HepG2 (cell line): ENCODE results near the gene SPATA13. TPM values are rescaled to one million over a fixed set of nuclear protein-coding genes. Genes with fewer than 3 reads are reported as not detected.
A peak's percentile ranks its signal among the peaks of the same experiment; 100 is the strongest.

Source experiments
- BHLHE40 ChIP-seq: IDR thresholded peaks from 2 replicates; pipeline ENCODE4 v1.6.1; 2011; ENCODE audit warnings: low read length, improper control_type of control experiment
- CBX5 ChIP-seq: sonication (generic); formaldehyde crosslinking; IDR thresholded peaks from 2 replicates; pipeline ENCODE4 v1.4.0; 2020; ENCODE audit warnings: missing genetic modification reagents, borderline replicate concordance
- ELF1 ChIP-seq: sonication (generic); formaldehyde crosslinking; IDR thresholded peaks from 2 replicates; pipeline ENCODE4 v1.4.0; 2020; ENCODE audit warnings: missing genetic modification reagents
- FOXK1 ChIP-seq: sonication (generic); formaldehyde crosslinking; IDR thresholded peaks from 2 replicates; pipeline ENCODE4 v1.4.0; 2020; ENCODE audit warnings: low read depth, missing genetic modification reagents, borderline replicate concordance
- JUN ChIP-seq: sonication (generic); formaldehyde crosslinking; IDR thresholded peaks from 2 replicates; pipeline ENCODE4 v1.4.0; 2020; ENCODE audit warnings: mild to moderate bottlenecking, missing genetic modification reagents
- KAT7 ChIP-seq: IDR thresholded peaks from 2 replicates; pipeline ENCODE4 v1.6.1; 2018; ENCODE audit warnings: borderline replicate concordance, missing compliant biosample characterization
- NFIB ChIP-seq: sonication (generic); formaldehyde crosslinking; IDR thresholded peaks from 2 replicates; pipeline ENCODE4 v1.9.0; 2021; ENCODE audit warnings: missing genetic modification reagents, mild to moderate bottlenecking, borderline replicate concordance
- POLR2AphosphoS2 ChIP-seq: IDR thresholded peaks from 2 replicates; pipeline ENCODE4 v1.6.1; 2011; ENCODE audit warnings: low read depth, low read length, improper control_type of control experiment
- PPARG ChIP-seq: conservative IDR thresholded peaks from 2 replicates; pipeline ENCODE4 v1.6.1; 2016; ENCODE audit warnings: missing biosample characterization, missing genetic modification reagents
- RBAK ChIP-seq: sonication (generic); formaldehyde crosslinking; IDR thresholded peaks from 2 replicates; pipeline ENCODE4 v1.5.1; 2020; ENCODE audit warnings: mild to moderate bottlenecking, missing genetic modification reagents
- SAP130 ChIP-seq: IDR thresholded peaks from 2 replicates; pipeline ENCODE4 v1.6.1; 2016; ENCODE audit warnings: low read depth
- SMAD9 ChIP-seq: sonication (generic); formaldehyde crosslinking; IDR thresholded peaks from 2 replicates; pipeline ENCODE4 v1.5.1; 2020; ENCODE audit warnings: mild to moderate bottlenecking, missing genetic modification reagents
- SMARCE1 ChIP-seq: fragments of 450-650 bp; IDR thresholded peaks from 2 replicates; pipeline ENCODE4 v1.6.1; 2017; ENCODE audit warnings: borderline replicate concordance
- SYNCRIP ChIP-seq: fragments of 200-400 bp; formaldehyde crosslinking; IDR thresholded peaks from 2 replicates; pipeline ENCODE4 v1.6.1; 2018; ENCODE audit warnings: mild to moderate bottlenecking, low read depth, low read length; ENCODE audit not compliant: insufficient read depth
- ZNF33A ChIP-seq: sonication (generic); formaldehyde crosslinking; IDR thresholded peaks from 2 replicates; pipeline ENCODE4 v1.5.1; 2020; ENCODE audit warnings: missing genetic modification reagents, mild to moderate bottlenecking, moderate library complexity, borderline replicate concordance
- ZNF446 ChIP-seq: sonication (generic); formaldehyde crosslinking; IDR thresholded peaks from 2 replicates; pipeline ENCODE4 v1.5.0; 2020; ENCODE audit warnings: mild to moderate bottlenecking, missing genetic modification reagents
- ZNF589 ChIP-seq: sonication (generic); formaldehyde crosslinking; conservative IDR thresholded peaks from 2 replicates; pipeline ENCODE4 v1.8.0; 2022; ENCODE audit warnings: mild to moderate bottlenecking, moderate library complexity, missing genetic modification reagents
- ZNF619 ChIP-seq: sonication (generic); formaldehyde crosslinking; IDR thresholded peaks from 2 replicates; pipeline ENCODE4 v1.4.0; 2020; ENCODE audit warnings: mild to moderate bottlenecking, missing genetic modification reagents
- ZNF703 ChIP-seq: sonication (generic); formaldehyde crosslinking; IDR thresholded peaks from 2 replicates; pipeline ENCODE4 v1.5.1; 2020; ENCODE audit warnings: missing genetic modification reagents, mild to moderate bottlenecking, moderate library complexity, borderline replicate concordance
- ZNF775 ChIP-seq: sonication (generic); formaldehyde crosslinking; IDR thresholded peaks from 2 replicates; pipeline ENCODE4 v1.4.0; 2020; ENCODE audit warnings: missing genetic modification reagents, mild to moderate bottlenecking, moderate library complexity, borderline replicate concordance
- ZNF850 ChIP-seq: sonication (generic); formaldehyde crosslinking; conservative IDR thresholded peaks from 2 replicates; pipeline ENCODE4 v1.9.0; 2021; ENCODE audit warnings: mild to moderate bottlenecking, missing genetic modification reagents
- polyA plus RNA-seq, 8 experiments: library from polyadenylated mRNA; depleted of rRNA in 3 of 8; stranded (reverse) in 7 of 8; unstranded in 1 of 8; fragments of >200 nt; fragmentation: Illumina TruSeq in 4 of 8; extraction: Trizol in 4 of 8; gene quantifications; 2 replicates each; pipeline versions ENCODE4 v1.2.1 to v1.2.3, GENCODE V29; 2011 to 2016; ENCODE audit warnings: low read depth in 4 of 8, missing spikeins in 1 of 8, mixed read lengths in 1 of 8; ENCODE audit not compliant: insufficient read depth in 1 of 8
- total RNA-seq, 5 experiments: library from RNA; depleted of rRNA; stranded (reverse); fragments of >200 nt; fragmentation: Illumina TruSeq; extraction: Trizol; gene quantifications; 2 replicates each; pipeline ENCODE4 v1.2.3, GENCODE V29; 2016; ENCODE audit warnings: low read depth in 1 of 5
- TF ChIP-seq, protein P1 (sequence below): sonication (generic); formaldehyde crosslinking; IDR thresholded peaks from 2 replicates; pipeline ENCODE4 v1.5.0; 2020; ENCODE audit warnings: mild to moderate bottlenecking, missing genetic modification reagents
- TF ChIP-seq, protein P2 (sequence below): sonication (generic); formaldehyde crosslinking; IDR thresholded peaks from 2 replicates; pipeline ENCODE4 v1.4.0; 2020; ENCODE audit warnings: missing genetic modification reagents
- TF ChIP-seq, protein P3 (sequence below): sonication (generic); formaldehyde crosslinking; IDR thresholded peaks from 2 replicates; pipeline ENCODE4 v1.5.0; 2020; ENCODE audit warnings: missing genetic modification reagents
- TF ChIP-seq, protein P4 (sequence below): sonication (generic); formaldehyde crosslinking; IDR thresholded peaks from 2 replicates; pipeline ENCODE4 v1.8.1; 2023; ENCODE audit warnings: mild to moderate bottlenecking, missing genetic modification reagents

The SPATA13 gene
- total and polyA plus RNA-seq, 2 of the 13 experiments (the other 11 are each of a cell fraction or from before 2014, with no cell fraction given), result 11.3 to 14.2 TPM

DNA sequence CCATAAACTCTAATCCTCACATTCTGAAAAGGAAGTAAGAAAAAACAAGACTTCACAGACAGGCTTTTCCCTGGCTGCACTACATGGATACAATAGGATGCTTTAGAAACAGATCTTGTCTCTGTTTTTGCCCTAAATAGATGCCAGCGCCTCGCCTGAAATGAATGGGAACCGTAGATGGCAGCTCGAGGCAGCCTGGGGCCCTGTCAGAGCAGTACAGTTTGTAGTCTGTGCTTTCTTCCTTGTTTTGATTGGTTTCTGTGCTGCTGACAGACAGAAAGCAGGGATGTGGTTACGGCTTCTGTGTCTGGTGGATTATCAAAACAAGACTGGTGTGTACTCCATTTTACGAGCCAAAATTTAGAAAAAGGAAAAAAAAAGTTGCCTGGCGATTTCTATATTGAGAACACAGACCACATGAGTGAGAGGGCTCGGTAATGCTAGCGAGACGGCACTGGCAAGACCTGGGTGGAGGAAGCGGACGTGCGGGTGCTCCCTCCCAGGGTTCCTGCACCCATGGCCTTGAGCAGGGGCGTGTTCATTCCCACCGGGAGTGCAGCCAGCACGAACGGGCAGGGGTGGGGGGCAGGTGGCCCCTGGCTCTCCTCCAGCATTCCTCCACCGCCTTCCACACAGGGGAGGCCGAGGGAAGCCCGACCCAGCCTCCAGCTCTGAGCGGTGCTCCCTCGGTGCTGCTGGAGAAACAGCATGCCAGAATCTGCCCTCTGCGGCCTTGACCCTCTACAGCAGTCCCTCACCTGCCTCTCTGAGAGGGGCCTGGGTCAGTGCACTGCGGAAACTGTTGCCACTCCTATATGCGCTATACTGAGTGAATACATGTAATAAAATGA, 111.3 kb downstream of the SPATA13 start (continued):
- TF ChIP-seq RBAK (CRISPR knock-in tag), result no peak
- TF ChIP-seq, protein P1, sequence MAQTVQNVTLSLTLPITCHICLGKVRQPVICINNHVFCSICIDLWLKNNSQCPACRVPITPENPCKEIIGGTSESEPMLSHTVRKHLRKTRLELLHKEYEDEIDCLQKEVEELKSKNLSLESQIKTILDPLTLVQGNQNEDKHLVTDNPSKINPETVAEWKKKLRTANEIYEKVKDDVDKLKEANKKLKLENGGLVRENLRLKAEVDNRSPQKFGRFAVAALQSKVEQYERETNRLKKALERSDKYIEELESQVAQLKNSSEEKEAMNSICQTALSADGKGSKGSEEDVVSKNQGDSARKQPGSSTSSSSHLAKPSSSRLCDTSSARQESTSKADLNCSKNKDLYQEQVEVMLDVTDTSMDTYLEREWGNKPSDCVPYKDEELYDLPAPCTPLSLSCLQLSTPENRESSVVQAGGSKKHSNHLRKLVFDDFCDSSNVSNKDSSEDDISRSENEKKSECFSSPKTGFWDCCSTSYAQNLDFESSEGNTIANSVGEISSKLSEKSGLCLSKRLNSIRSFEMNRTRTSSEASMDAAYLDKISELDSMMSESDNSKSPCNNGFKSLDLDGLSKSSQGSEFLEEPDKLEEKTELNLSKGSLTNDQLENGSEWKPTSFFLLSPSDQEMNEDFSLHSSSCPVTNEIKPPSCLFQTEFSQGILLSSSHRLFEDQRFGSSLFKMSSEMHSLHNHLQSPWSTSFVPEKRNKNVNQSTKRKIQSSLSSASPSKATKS (CRISPR knock-in tag), result no peak
- peak; percentile 78 for TF ChIP-seq SAP130 (CRISPR knock-in tag)
- no peak for TF ChIP-seq ZNF33A (CRISPR knock-in tag)
- TF ChIP-seq SMAD9, result no peak
- no peak for TF ChIP-seq NFIB (CRISPR knock-in tag)
- TF ChIP-seq, protein P2, sequence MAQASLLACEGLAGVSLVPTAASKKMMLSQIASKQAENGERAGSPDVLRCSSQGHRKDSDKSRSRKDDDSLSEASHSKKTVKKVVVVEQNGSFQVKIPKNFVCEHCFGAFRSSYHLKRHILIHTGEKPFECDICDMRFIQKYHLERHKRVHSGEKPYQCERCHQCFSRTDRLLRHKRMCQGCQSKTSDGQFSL (CRISPR knock-in tag), result no peak
- no peak for TF ChIP-seq PPARG (CRISPR knock-in tag)
- no peak for TF ChIP-seq JUN (CRISPR knock-in tag)
- TF ChIP-seq SYNCRIP, result no peak
- TF ChIP-seq, protein P3, sequence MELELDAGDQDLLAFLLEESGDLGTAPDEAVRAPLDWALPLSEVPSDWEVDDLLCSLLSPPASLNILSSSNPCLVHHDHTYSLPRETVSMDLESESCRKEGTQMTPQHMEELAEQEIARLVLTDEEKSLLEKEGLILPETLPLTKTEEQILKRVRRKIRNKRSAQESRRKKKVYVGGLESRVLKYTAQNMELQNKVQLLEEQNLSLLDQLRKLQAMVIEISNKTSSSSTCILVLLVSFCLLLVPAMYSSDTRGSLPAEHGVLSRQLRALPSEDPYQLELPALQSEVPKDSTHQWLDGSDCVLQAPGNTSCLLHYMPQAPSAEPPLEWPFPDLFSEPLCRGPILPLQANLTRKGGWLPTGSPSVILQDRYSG (CRISPR knock-in tag), result no peak
- no peak for TF ChIP-seq POLR2AphosphoS2
- TF ChIP-seq CBX5 (CRISPR knock-in tag), result no peak
- no peak for TF ChIP-seq ELF1
- TF ChIP-seq ZNF619 (CRISPR knock-in tag), result no peak
- no peak for TF ChIP-seq ZNF446 (CRISPR knock-in tag)
- no peak for TF ChIP-seq SMARCE1
- TF ChIP-seq ZNF775 (CRISPR knock-in tag), result no peak
- TF ChIP-seq BHLHE40, result 0 out of 2 replicates have a peak, but pooled peaks have one; percentile 7
- TF ChIP-seq, protein P4, sequence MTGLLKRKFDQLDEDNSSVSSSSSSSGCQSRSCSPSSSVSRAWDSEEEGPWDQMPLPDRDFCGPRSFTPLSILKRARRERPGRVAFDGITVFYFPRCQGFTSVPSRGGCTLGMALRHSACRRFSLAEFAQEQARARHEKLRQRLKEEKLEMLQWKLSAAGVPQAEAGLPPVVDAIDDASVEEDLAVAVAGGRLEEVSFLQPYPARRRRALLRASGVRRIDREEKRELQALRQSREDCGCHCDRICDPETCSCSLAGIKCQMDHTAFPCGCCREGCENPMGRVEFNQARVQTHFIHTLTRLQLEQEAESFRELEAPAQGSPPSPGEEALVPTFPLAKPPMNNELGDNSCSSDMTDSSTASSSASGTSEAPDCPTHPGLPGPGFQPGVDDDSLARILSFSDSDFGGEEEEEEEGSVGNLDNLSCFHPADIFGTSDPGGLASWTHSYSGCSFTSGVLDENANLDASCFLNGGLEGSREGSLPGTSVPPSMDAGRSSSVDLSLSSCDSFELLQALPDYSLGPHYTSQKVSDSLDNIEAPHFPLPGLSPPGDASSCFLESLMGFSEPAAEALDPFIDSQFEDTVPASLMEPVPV (CRISPR knock-in tag), result 0 out of 2 replicates have a peak, but pooled peaks have one; percentile 55
- TF ChIP-seq ZNF850 (CRISPR knock-in tag), result no peak
- peak; percentile 12; the same call in 1 of the 2 replicates for TF ChIP-seq FOXK1 (CRISPR knock-in tag)
- TF ChIP-seq KAT7 (CRISPR knock-in tag), result no peak
- TF ChIP-seq ZNF589 (CRISPR knock-in tag), result no peak
- no peak for TF ChIP-seq ZNF703
